Vagina (tissue), 2 donors: Measurements from ENCODE around the gene KCNN4.

ENCODE experiments used
- CTCF ChIP-seq, 3 experiments: fragments of 450-650 bp in 2 of 3; fragments of 200-600 bp in 1 of 3; sonication (generic) in 1 of 3; IDR thresholded peaks; one replicate each; pipeline ENCODE4 v1.5.1; 2017 to 2019; ENCODE audit warnings: antibody characterized with exemption in 3 of 3, mild to moderate bottlenecking in 2 of 3, moderate library complexity in 2 of 3
- POLR2A ChIP-seq, 2 donors: fragments of 450-650 bp; IDR thresholded peaks; one replicate each; pipeline ENCODE4 v1.6.1; 2017; ENCODE audit warnings: antibody characterized with exemption in 2 of 2, mild to moderate bottlenecking in 2 of 2, moderate library complexity in 2 of 2

- no peak for TF ChIP-seq CTCF (IDR thresholded peaks at IDR 0.05)
- TF ChIP-seq POLR2A (IDR thresholded peaks at IDR 0.05) = no peak
Measured at GRCh38 chr19:43749152-43749551, 31.6 kb downstream of the KCNN4 start.
